GM10266 (cell line): Measurements from ENCODE around the gene LMNTD1.

ENCODE experiments used
- DNase-seq: peaks from one replicate; pipeline ENCODE4 v3.0.0; 2012; ENCODE audit errors: extremely low spot score
- CTCF ChIP-seq: IDR thresholded peaks from 2 replicates; pipeline ENCODE4 v1.5.1; 2012; ENCODE audit warnings: mild to moderate bottlenecking, low read depth; ENCODE audit not compliant: control insufficient read depth, insufficient read depth; ENCODE audit errors: missing control alignments

The LMNTD1 gene

GRCh38 chr12:25526778-25527177, 26.3 kb downstream of the LMNTD1 start:
- DNase-seq, result no peak
- no peak for TF ChIP-seq CTCF

- no peak for TF ChIP-seq CTCF
Observed at GRCh38 chr12:25524366-25524765, 28.7 kb downstream of the LMNTD1 start.

GRCh38 chr12:25521625-25522256, 31.3 kb downstream of the LMNTD1 start:
- no peak for DNase-seq
- no peak for TF ChIP-seq CTCF

More at GRCh38 chr12:25524366-25524765, 28.7 kb downstream of the LMNTD1 start:
- DNase-seq, result no peak

- DNase-seq, result no peak
- TF ChIP-seq CTCF, result no peak
Observed at GRCh38 chr12:25518512-25518911, 34.6 kb downstream of the LMNTD1 start.

GRCh38 chr12:25504744-25505143, 48.3 kb downstream of the LMNTD1 start:
- TF ChIP-seq CTCF, result no peak
- no peak for DNase-seq

GRCh38 chr12:25503666-25504065, 49.4 kb downstream of the LMNTD1 start:
- no peak for TF ChIP-seq CTCF
- DNase-seq, result no peak

- no peak for DNase-seq
- TF ChIP-seq CTCF, result no peak
Observed at GRCh38 chr12:25502596-25502995, 50.5 kb downstream of the LMNTD1 start.
